ENCODE results near the gene PHF23. TPM values are rescaled to one million over a fixed set of nuclear protein-coding genes. Genes with fewer than 3 reads are reported as not detected.

PHF23 gene
- total RNA-seq, 6 experiments from 2014 or later = 16.0 to 24.3 (median 18.2) TPM

DNA sequence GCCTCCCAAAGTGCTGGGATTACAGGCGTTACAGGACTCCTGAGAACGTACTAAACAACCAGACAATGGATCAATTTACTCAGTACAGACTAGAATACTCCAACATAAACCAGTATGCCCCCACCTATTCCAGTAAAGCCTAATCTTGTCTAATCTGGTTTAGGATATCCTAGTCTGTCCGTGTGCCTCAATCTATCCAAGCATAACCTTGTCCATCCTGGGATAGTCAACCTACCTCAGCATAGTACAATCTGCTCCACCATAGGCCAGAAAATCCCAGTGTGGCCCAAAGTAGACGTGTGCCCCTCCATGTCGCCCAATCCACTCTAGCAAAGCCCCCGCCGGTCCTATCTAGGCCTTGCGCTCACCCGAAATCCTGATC is 5.6 kb downstream of the PHF23 start:
- DNase-seq (no peak), ATAC-seq (peak in 3 of 4 donors; percentile 1 to 7 (median 3))
- peak overlapping the region; percentile 74 to 92 (median 79) for H3K4me3 ChIP-seq
- H3K27ac ChIP-seq = peak overlapping the region; percentile 69 to 72 (median 71)
- H3K4me1 ChIP-seq = peaks cover 0 to 29% (median 3%) of the 10 kb centered on the region in 4 donors
- no peaks in the 10 kb centered on the region for H3K27me3 ChIP-seq
- no peaks in the 10 kb centered on the region for H3K9me3 ChIP-seq
- TF ChIP-seq POLR2A (IDR thresholded peaks at IDR 0.05) (no peak), CTCF (IDR thresholded peaks at IDR 0.05) (no peak)
- WGBS (ENCODE audit: insufficient coverage, low coverage, low lambda C conversion rate, missing lambda C conversion rate) = 0% methylated on average over 6 of the region's 9 CpGs
- intact Hi-C loops (cut with DNase I) = no loop called here
- H3K36me3 ChIP-seq = peaks cover 0 to 24% (median 5%) of the 10 kb centered on the region in 4 donors

GRCh38 chr17:7232114-7232513 is 7.1 kb downstream of the PHF23 start:
- intact Hi-C loops (cut with DNase I) = no loop called here
- H3K36me3 ChIP-seq = peaks cover 0 to 30% (median 6%) of the 10 kb centered on the region in 4 donors

DNA sequence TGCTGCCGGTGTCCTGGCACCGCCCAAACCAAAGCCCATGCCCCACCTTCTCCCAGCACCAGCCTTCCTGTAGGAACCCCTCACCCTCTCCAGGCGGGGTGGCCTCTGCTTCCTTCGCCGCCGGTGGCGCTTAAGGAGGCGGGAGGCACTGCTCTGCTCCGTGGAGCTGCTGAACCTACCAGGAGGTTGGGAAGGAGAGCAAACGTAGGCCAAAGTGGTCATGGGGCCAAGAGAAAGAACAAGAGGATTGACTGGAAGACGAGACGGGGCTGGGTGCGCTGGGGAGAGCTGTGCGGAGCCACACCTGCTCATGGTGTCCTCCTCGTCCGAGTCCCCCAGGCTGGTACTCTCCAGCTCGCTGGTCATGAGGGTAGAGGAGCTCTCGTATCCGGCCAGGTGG is 9.8 kb downstream of the PHF23 start:
- DNase-seq = peak in 1 of 3 donors; percentile 18
- H3K9me3 ChIP-seq = no peaks in the 10 kb centered on the region

More at GRCh38 chr17:7232114-7232513, 7.1 kb downstream of the PHF23 start:
- Histone ChIP-seq H3K9me3 (no peaks in the 10 kb centered on the region), H3K27ac (no peak overlapping the region), H3K4me3 (no peak overlapping the region), H3K4me1 (peaks cover 0 to 34% (median 3%) of the 10 kb centered on the region in 4 donors), H3K27me3 (no peaks in the 10 kb centered on the region)
- no peak for TF ChIP-seq CTCF (IDR thresholded peaks at IDR 0.05)
- no peak for TF ChIP-seq POLR2A (IDR thresholded peaks at IDR 0.05)
- 78% methylated on average over 5 of the region's 5 CpGs for WGBS (ENCODE audit: insufficient coverage, low coverage, low lambda C conversion rate, missing lambda C conversion rate)
- ATAC-seq = no peak
- DNase-seq = no peak

DNA sequence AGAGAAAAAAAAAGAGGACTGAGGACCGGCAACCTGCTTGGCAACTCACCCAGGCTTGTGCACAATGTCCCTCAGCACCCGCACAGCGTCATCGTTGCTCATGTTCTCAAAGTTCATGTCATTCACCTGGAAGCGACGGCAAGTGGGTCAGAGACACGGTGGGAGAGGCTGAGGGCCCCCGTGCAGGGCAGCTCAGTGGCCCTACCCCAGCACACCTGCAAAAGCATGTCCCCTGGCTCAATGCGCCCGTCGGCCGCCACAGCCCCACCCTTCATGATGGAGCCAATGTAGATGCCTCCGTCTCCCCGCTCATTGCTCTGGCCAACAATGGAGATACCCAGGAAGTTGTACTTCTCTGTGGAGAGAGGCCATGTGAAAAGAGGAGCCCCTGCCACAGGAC is 10.3 kb downstream of the PHF23 start:
- no peak for DNase-seq
- H3K4me3 ChIP-seq = no peak overlapping the region
- H3K27ac ChIP-seq = no peak overlapping the region
- peaks cover 0 to 48% (median 20%) of the 10 kb centered on the region in 4 donors for H3K36me3 ChIP-seq
- intact Hi-C loops (cut with DNase I) = no loop called here
- ATAC-seq = no peak
- H3K4me1 ChIP-seq = peaks cover 0 to 29% (median 0%) of the 10 kb centered on the region in 4 donors
- TF ChIP-seq CTCF (IDR thresholded peaks at IDR 0.05) (no peak), POLR2A (IDR thresholded peaks at IDR 0.05) (no peak)
- H3K27me3 ChIP-seq = no peaks in the 10 kb centered on the region
- no peaks in the 10 kb centered on the region for H3K9me3 ChIP-seq
- WGBS (ENCODE audit: insufficient coverage, low coverage, low lambda C conversion rate, missing lambda C conversion rate) = no CpG with 5 or more reads among the region's 14 CpGs

More for the DNA sequence above, 9.8 kb downstream of the PHF23 start:
- 86% methylated on average over 7 of the region's 19 CpGs for whole genome bisulfite sequencing (ENCODE audit: insufficient coverage, low coverage, low lambda C conversion rate, missing lambda C conversion rate)
- intact Hi-C loops (cut with DNase I) = no loop called here
- H3K27ac ChIP-seq = no peak overlapping the region
- ATAC-seq = no peak
- no peak overlapping the region for H3K4me3 ChIP-seq
- H3K4me1 ChIP-seq = peaks cover 0 to 29% (median under 1%) of the 10 kb centered on the region in 4 donors
- H3K27me3 ChIP-seq = no peaks in the 10 kb centered on the region
- peaks cover 0 to 43% (median 16%) of the 10 kb centered on the region in 4 donors for H3K36me3 ChIP-seq
- TF ChIP-seq POLR2A (IDR thresholded peaks at IDR 0.05) = no peak
- no peak for TF ChIP-seq CTCF (IDR thresholded peaks at IDR 0.05)
